H1 (cell line): ENCODE measurements around the gene NDUFA13. TPM values are rescaled to one million over a fixed set of nuclear protein-coding genes. Genes with fewer than 3 reads are reported as not detected.

ENCODE experiments used
- ATF2 ChIP-seq: IDR thresholded peaks from 2 replicates; pipeline ENCODE4 v1.6.1; 2012; ENCODE audit warnings: low read length, inconsistent platforms
- BACH1 ChIP-seq: IDR thresholded peaks from 2 replicates; pipeline ENCODE4 v1.6.1; 2012; ENCODE audit warnings: low read length, improper control_type of control experiment
- CREB1 ChIP-seq: IDR thresholded peaks from 2 replicates; pipeline ENCODE4 v1.6.1; 2012; ENCODE audit warnings: inconsistent platforms
- EP300 ChIP-seq, 2 experiments: IDR thresholded peaks; 1 replicate in 1 of 2; 2 replicates in 1 of 2; pipeline ENCODE4 v1.6.1; 2011 to 2012; ENCODE audit warnings: low read depth in 2 of 2, low read length in 2 of 2, mild to moderate bottlenecking in 2 of 2, borderline replicate concordance in 1 of 2, inconsistent platforms in 1 of 2, moderate library complexity in 1 of 2
- JUND ChIP-seq: IDR thresholded peaks from 2 replicates; pipeline ENCODE4 v1.6.1; 2011; ENCODE audit warnings: mild to moderate bottlenecking, improper control_type of control experiment, low read length
- NANOG ChIP-seq: IDR thresholded peaks from 2 replicates; pipeline ENCODE4 v1.6.1; 2011; ENCODE audit warnings: low read length, low read depth, mild to moderate bottlenecking, inconsistent platforms; ENCODE audit not compliant: insufficient read depth, poor library complexity, severe bottlenecking
- NRF1 ChIP-seq: IDR thresholded peaks from 2 replicates; pipeline ENCODE4 v1.6.1; 2011; ENCODE audit warnings: mild to moderate bottlenecking, low read depth, low read length, improper control_type of control experiment
- PHF8 ChIP-seq: fragments of 200-600 bp; sonication (generic); conservative IDR thresholded peaks from 2 replicates; pipeline ENCODE4 v1.7.1; 2012; ENCODE audit warnings: low read depth, mild to moderate bottlenecking, inconsistent platforms, low read length, moderate library complexity
- RFX5 ChIP-seq: IDR thresholded peaks from 2 replicates; pipeline ENCODE4 v1.6.1; 2011; ENCODE audit warnings: low read depth, low read length, improper control_type of control experiment, borderline replicate concordance
- SIN3A ChIP-seq, 2 experiments: IDR thresholded peaks in 1 of 2; conservative IDR thresholded peaks in 1 of 2; 2 replicates each; pipeline ENCODE4 v1.6.1; 2011 to 2012; ENCODE audit warnings: low read length in 2 of 2, improper control_type of control experiment in 1 of 2, low read depth in 1 of 2, mild to moderate bottlenecking in 1 of 2
- SP1 ChIP-seq: IDR thresholded peaks from 2 replicates; pipeline ENCODE4 v1.6.1; 2011; ENCODE audit warnings: low read depth, low read length
- TAF1 ChIP-seq: IDR thresholded peaks from 2 replicates; pipeline ENCODE4 v1.6.1; 2011; ENCODE audit warnings: mild to moderate bottlenecking, low read depth, low read length
- TAF7 ChIP-seq: optimal IDR thresholded peaks from 2 replicates; pipeline ENCODE3; 2011; ENCODE audit warnings: low read depth, mild to moderate bottlenecking, inconsistent platforms, low read length, moderate library complexity, borderline replicate concordance
- TBP ChIP-seq: IDR thresholded peaks from 2 replicates; pipeline ENCODE4 v1.6.1; 2011; ENCODE audit warnings: low read depth, low read length, improper control_type of control experiment
- TCF12 ChIP-seq: IDR thresholded peaks from 2 replicates; pipeline ENCODE4 v1.6.1; 2011; ENCODE audit warnings: low read depth, mild to moderate bottlenecking, low read length
- TEAD4 ChIP-seq: IDR thresholded peaks from 2 replicates; pipeline ENCODE4 v1.6.1; 2012; ENCODE audit warnings: low read depth, low read length, inconsistent platforms, mixed read lengths
- USF2 ChIP-seq: IDR thresholded peaks from 2 replicates; pipeline ENCODE4 v1.6.1; 2011; ENCODE audit warnings: low read length, improper control_type of control experiment
- polyA plus RNA-seq, 7 experiments: library from polyadenylated mRNA; depleted of rRNA in 3 of 7; stranded (reverse) in 5 of 7; unstranded in 2 of 7; fragments of >200 nt in 5 of 7; fragments of 200-250 nt in 2 of 7; gene quantifications; 1 replicate in 5 of 7; 2 replicates in 1 of 7; 4 replicates in 1 of 7; pipeline versions ENCODE4 v1.2.1 to v1.2.3, GENCODE V29; 2011 to 2013; ENCODE audit warnings: missing spikeins in 2 of 7, mixed read lengths in 2 of 7
- total RNA-seq: library from RNA; stranded (reverse); fragmentation: NEBNext Ultra II Directional; extraction: Animal tissue kit (Norgen Biotek cat#: 25700); gene quantifications from 2 replicates; pipeline ENCODE4 v1.2.1, GENCODE V29; 2021
- TF ChIP-seq, protein P1 (sequence below): IDR thresholded peaks from 2 replicates; pipeline ENCODE4 v1.6.1; 2011; ENCODE audit warnings: low read depth, mild to moderate bottlenecking, low read length; ENCODE audit not compliant: insufficient read depth
- TF ChIP-seq, protein P2 (sequence below): IDR thresholded peaks from 2 replicates; pipeline ENCODE4 v1.6.1; 2012; ENCODE audit warnings: inconsistent platforms

The NDUFA13 gene
- total and polyA plus RNA-seq, 2 of the 8 experiments (the other 6 are each of a cell fraction or from before 2014, with no cell fraction given), result 413 to 1,105 TPM

- peak; percentile 96 for TF ChIP-seq ATF2
- TF ChIP-seq TAF7, result peak; percentile 80
- peak; percentile 64; the same call in 1 of the 2 replicates for TF ChIP-seq TAF1
- TF ChIP-seq NANOG, result peak; percentile 74
- TF ChIP-seq, protein P1, sequence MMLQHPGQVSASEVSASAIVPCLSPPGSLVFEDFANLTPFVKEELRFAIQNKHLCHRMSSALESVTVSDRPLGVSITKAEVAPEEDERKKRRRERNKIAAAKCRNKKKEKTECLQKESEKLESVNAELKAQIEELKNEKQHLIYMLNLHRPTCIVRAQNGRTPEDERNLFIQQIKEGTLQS, result peak; percentile 84
- peak; percentile 98 for TF ChIP-seq USF2
- no peak for TF ChIP-seq BACH1
- peak; percentile 67 for TF ChIP-seq CREB1
- peak; percentile 77; the same call in 1 of the 2 replicates for TF ChIP-seq TEAD4
- 0 out of 2 replicates have a peak, but pooled peaks have one; percentile 2 for TF ChIP-seq TCF12
- TF ChIP-seq TBP, result peak; percentile 27; the same call in 1 of the 2 replicates
- TF ChIP-seq, protein P2, sequence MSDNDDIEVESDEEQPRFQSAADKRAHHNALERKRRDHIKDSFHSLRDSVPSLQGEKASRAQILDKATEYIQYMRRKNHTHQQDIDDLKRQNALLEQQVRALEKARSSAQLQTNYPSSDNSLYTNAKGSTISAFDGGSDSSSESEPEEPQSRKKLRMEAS, result peak; percentile 35; the same call in 1 of the 2 replicates
- no peak for TF ChIP-seq NRF1
- peak; percentile 59; the same call in 1 of the 2 replicates for TF ChIP-seq SP1
- TF ChIP-seq JUND, result peak; percentile 88
- TF ChIP-seq PHF8, result no peak
- peak in 1 of 2 experiments; percentile 87; a peak in 1 of 3 replicates for TF ChIP-seq EP300 (IDR thresholded peaks at IDR 0.05; ENCODE audit: borderline replicate concordance in 1 of 2, low read depth in 2 of 2, low read length in 2 of 2)
- TF ChIP-seq RFX5, result no peak
- peak in 1 of 2 experiments; percentile 88; a peak in 2 of 4 replicates for TF ChIP-seq SIN3A (conservative IDR thresholded peaks at IDR 0.05 in 1 of 2, IDR thresholded peaks at IDR 0.05 in 1 of 2; ENCODE audit: low read depth in 1 of 2, low read length in 2 of 2)
Measured at GRCh38 chr19:19488875-19489690, 26.9 kb upstream of the NDUFA13 start (continued).
